Liver (tissue), 9 donors: ENCODE data around the gene ARHGAP1. TPM values are rescaled to one million over a fixed set of nuclear protein-coding genes. Genes with fewer than 3 reads are reported as not detected.

Experiments used
- DNase-seq: peaks from one replicate; pipeline ENCODE4 v3.0.0-alpha.2; 2017; ENCODE audit warnings: low spot score
- H3K27ac ChIP-seq, 2 donors: one replicate each; pipeline ENCODE4 v1.7.0; 2013; ENCODE audit warnings: inconsistent platforms in 2 of 2, low read length in 2 of 2, control low read depth in 1 of 2, low read depth in 1 of 2, mild to moderate bottlenecking in 1 of 2
- H3K27me3 ChIP-seq, 4 donors: one replicate each; pipeline versions ENCODE4 v1.6.1 to v1.7.0; 2013; ENCODE audit warnings: low read length in 3 of 4, inconsistent platforms in 1 of 4, mild to moderate bottlenecking in 1 of 4, moderate library complexity in 1 of 4; ENCODE audit not compliant: control insufficient read depth in 4 of 4, insufficient read depth in 4 of 4
- H3K36me3 ChIP-seq, 4 donors: one replicate each; pipeline versions ENCODE4 v1.6.1 to v1.7.0; 2013; ENCODE audit warnings: low read length in 3 of 4, mild to moderate bottlenecking in 3 of 4, low read depth in 1 of 4, moderate library complexity in 1 of 4; ENCODE audit not compliant: control insufficient read depth in 4 of 4, insufficient read depth in 3 of 4
- H3K4me1 ChIP-seq, 4 donors: one replicate each; pipeline versions ENCODE4 v1.6.1 to v1.7.0; 2013; ENCODE audit warnings: low read length in 3 of 4, mild to moderate bottlenecking in 3 of 4, moderate library complexity in 1 of 4; ENCODE audit not compliant: control insufficient read depth in 4 of 4, insufficient read depth in 4 of 4
- H3K4me3 ChIP-seq, 3 donors: one replicate each; pipeline versions ENCODE4 v1.6.1 to v1.7.0; 2013; ENCODE audit warnings: low read length in 3 of 3, control low read depth in 1 of 3, low read depth in 1 of 3, mild to moderate bottlenecking in 1 of 3
- H3K9ac ChIP-seq, 2 donors: one replicate each; pipeline ENCODE4 v1.7.0; 2013; ENCODE audit warnings: low read length in 2 of 2, mild to moderate bottlenecking in 2 of 2, moderate library complexity in 2 of 2, control low read depth in 1 of 2, low read depth in 1 of 2
- H3K9me3 ChIP-seq, 4 donors: one replicate each; pipeline versions ENCODE4 v1.6.1 to v1.7.0; 2013; ENCODE audit warnings: low read length in 3 of 4; ENCODE audit not compliant: control insufficient read depth in 4 of 4
- EGR1 ChIP-seq, 2 donors: IDR thresholded peaks; 2 replicates each; pipeline ENCODE4 v1.6.1; 2016 to 2018; ENCODE audit warnings: antibody characterized with exemption in 2 of 2, low read depth in 2 of 2
- FOXA1 ChIP-seq: IDR thresholded peaks from 2 replicates; pipeline ENCODE4 v1.6.1; 2016; ENCODE audit warnings: antibody characterized with exemption
- GABPA ChIP-seq, 2 donors: IDR thresholded peaks in 1 of 2; conservative IDR thresholded peaks in 1 of 2; 2 replicates each; pipeline ENCODE4 v1.6.1; 2016; ENCODE audit warnings: antibody characterized with exemption in 2 of 2, mild to moderate bottlenecking in 1 of 2, moderate library complexity in 1 of 2
- HNF4A ChIP-seq, 2 donors: conservative IDR thresholded peaks; 2 replicates each; pipeline ENCODE4 v1.6.1; 2016; ENCODE audit warnings: antibody characterized with exemption in 2 of 2, mild to moderate bottlenecking in 2 of 2
- HNF4G ChIP-seq: IDR thresholded peaks from 2 replicates; pipeline ENCODE4 v1.6.1; 2016; ENCODE audit warnings: antibody characterized with exemption
- JUND ChIP-seq, 2 donors: IDR thresholded peaks; 2 replicates each; pipeline ENCODE4 v1.6.1; 2016; ENCODE audit warnings: antibody characterized with exemption in 2 of 2
- NR2F2 ChIP-seq: IDR thresholded peaks from 2 replicates; pipeline ENCODE4 v1.6.1; 2016; ENCODE audit warnings: antibody characterized with exemption
- RAD21 ChIP-seq, 2 donors: IDR thresholded peaks; 2 replicates each; pipeline ENCODE4 v1.6.1; 2016; ENCODE audit warnings: antibody characterized with exemption in 2 of 2, mild to moderate bottlenecking in 2 of 2
- REST ChIP-seq: IDR thresholded peaks from 2 replicates; pipeline ENCODE4 v1.6.1; 2016; ENCODE audit warnings: antibody characterized with exemption, mild to moderate bottlenecking
- RXRA ChIP-seq, 2 donors: IDR thresholded peaks; 2 replicates each; pipeline ENCODE4 v1.6.1; 2017 to 2018; ENCODE audit warnings: antibody characterized with exemption in 2 of 2, mild to moderate bottlenecking in 1 of 2
- SP1 ChIP-seq: IDR thresholded peaks from 2 replicates; pipeline ENCODE4 v1.6.1; 2018; ENCODE audit warnings: antibody characterized with exemption, mild to moderate bottlenecking
- WGBS: extraction: QIAGEN DNeasy Blood & Tissue Kit; methylation state at CpG from one replicate; pipeline ENCODE4 v1.1.7; 2013; 5-methylcytosine and 5-hydroxymethylcytosine counted together
- polyA plus RNA-seq, 2 donors: library from polyadenylated mRNA; stranded (reverse) in 1 of 2; unstranded in 1 of 2; fragments of 200-250 nt in 1 of 2; fragments of >200 nt in 1 of 2; fragmentation: Nextera tagmentation in 1 of 2; extraction: Ambion mirVana in 1 of 2; gene quantifications; one replicate each; pipeline versions ENCODE4 v1.2.1 to v1.2.3, GENCODE V29; 2013 to 2015
- total RNA-seq, 2 donors: library from RNA; depleted of rRNA; stranded (reverse); fragments of >200 nt; gene quantifications; one replicate each; pipeline ENCODE4 v1.2.3, GENCODE V29; 2014
- TF ChIP-seq, protein P1 (sequence below): fragments of 150-350 bp; IDR thresholded peaks from 2 replicates; pipeline ENCODE4 v1.5.1; 2017; ENCODE audit warnings: improper control_type of control experiment, low read depth, low read length; ENCODE audit not compliant: missing input control
- TF ChIP-seq, protein P2 (sequence below): IDR thresholded peaks from 2 replicates; pipeline ENCODE4 v1.6.1; 2016; ENCODE audit warnings: antibody characterized with exemption
- TF ChIP-seq, protein P3 (sequence below): IDR thresholded peaks from 2 replicates; pipeline ENCODE4 v1.6.1; 2016; ENCODE audit warnings: antibody characterized with exemption
- TF ChIP-seq, protein P4 (sequence below): IDR thresholded peaks from 2 replicates; pipeline ENCODE4 v1.6.1; 2016; ENCODE audit warnings: antibody characterized with exemption
- donor health status: healthy.
- donor health status: healthy.
- donor health status: healthy.
- donor health status: healthy.
- donor health status: healthy.

Gene ARHGAP1
- total and polyA plus RNA-seq, 4 donors = 10.9 to 21.9 (median 20.1) TPM

DNA sequence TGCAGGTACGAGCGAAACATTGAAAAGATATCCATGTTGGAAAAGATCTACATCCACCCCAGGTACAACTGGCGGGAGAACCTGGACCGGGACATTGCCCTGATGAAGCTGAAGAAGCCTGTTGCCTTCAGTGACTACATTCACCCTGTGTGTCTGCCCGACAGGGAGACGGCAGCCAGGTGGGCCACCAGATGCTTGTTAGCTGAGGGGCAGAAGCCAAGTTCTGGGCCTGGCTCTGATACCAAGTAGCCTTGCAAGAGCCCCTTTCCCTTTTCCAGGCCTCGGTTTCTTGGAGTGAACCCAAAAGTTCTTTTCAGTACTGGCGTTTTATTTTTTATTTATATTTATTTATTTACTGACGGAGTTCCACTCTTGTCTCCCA, 28.2 kb upstream of the ARHGAP1 start:
- no peak for DNase-seq
- TF ChIP-seq RXRA (IDR thresholded peaks at IDR 0.05) (no peak), HNF4A (conservative IDR thresholded peaks at IDR 0.05) (no peak), JUND (IDR thresholded peaks at IDR 0.05) (no peak), EGR1 (IDR thresholded peaks at IDR 0.05; ENCODE audit: low read depth in 2 of 2) (no peak), NR2F2 (no peak), HNF4G (no peak), RAD21 (IDR thresholded peaks at IDR 0.05) (no peak), REST (no peak), SP1 (no peak), GABPA (IDR thresholded peaks at IDR 0.05 in 1 of 2, conservative IDR thresholded peaks at IDR 0.05 in 1 of 2) (no peak), FOXA1 (no peak)
- TF ChIP-seq, protein P1, sequence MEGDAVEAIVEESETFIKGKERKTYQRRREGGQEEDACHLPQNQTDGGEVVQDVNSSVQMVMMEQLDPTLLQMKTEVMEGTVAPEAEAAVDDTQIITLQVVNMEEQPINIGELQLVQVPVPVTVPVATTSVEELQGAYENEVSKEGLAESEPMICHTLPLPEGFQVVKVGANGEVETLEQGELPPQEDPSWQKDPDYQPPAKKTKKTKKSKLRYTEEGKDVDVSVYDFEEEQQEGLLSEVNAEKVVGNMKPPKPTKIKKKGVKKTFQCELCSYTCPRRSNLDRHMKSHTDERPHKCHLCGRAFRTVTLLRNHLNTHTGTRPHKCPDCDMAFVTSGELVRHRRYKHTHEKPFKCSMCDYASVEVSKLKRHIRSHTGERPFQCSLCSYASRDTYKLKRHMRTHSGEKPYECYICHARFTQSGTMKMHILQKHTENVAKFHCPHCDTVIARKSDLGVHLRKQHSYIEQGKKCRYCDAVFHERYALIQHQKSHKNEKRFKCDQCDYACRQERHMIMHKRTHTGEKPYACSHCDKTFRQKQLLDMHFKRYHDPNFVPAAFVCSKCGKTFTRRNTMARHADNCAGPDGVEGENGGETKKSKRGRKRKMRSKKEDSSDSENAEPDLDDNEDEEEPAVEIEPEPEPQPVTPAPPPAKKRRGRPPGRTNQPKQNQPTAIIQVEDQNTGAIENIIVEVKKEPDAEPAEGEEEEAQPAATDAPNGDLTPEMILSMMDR = no peak
- TF ChIP-seq, protein P2, sequence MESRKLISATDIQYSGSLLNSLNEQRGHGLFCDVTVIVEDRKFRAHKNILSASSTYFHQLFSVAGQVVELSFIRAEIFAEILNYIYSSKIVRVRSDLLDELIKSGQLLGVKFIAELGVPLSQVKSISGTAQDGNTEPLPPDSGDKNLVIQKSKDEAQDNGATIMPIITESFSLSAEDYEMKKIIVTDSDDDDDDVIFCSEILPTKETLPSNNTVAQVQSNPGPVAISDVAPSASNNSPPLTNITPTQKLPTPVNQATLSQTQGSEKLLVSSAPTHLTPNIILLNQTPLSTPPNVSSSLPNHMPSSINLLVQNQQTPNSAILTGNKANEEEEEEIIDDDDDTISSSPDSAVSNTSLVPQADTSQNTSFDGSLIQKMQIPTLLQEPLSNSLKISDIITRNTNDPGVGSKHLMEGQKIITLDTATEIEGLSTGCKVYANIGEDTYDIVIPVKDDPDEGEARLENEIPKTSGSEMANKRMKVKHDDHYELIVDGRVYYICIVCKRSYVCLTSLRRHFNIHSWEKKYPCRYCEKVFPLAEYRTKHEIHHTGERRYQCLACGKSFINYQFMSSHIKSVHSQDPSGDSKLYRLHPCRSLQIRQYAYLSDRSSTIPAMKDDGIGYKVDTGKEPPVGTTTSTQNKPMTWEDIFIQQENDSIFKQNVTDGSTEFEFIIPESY = no peak
- TF ChIP-seq, protein P3, sequence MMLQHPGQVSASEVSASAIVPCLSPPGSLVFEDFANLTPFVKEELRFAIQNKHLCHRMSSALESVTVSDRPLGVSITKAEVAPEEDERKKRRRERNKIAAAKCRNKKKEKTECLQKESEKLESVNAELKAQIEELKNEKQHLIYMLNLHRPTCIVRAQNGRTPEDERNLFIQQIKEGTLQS = no peak
- TF ChIP-seq, protein P4, sequence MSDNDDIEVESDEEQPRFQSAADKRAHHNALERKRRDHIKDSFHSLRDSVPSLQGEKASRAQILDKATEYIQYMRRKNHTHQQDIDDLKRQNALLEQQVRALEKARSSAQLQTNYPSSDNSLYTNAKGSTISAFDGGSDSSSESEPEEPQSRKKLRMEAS = no peak

More for the DNA sequence above, 28.2 kb upstream of the ARHGAP1 start:
- no peak overlapping the region for H3K4me3 ChIP-seq
- 88% methylated on average over 9 of the region's 9 CpGs for WGBS
- H3K9ac ChIP-seq = no peak overlapping the region
- H3K36me3 ChIP-seq = peaks cover 14 to 63% (median 55%) of the 10 kb centered on the region in 4 donors
- peaks cover 2 to 43% (median 21%) of the 10 kb centered on the region in 4 donors for H3K4me1 ChIP-seq
- H3K27me3 ChIP-seq = no peaks in the 10 kb centered on the region
- H3K27ac ChIP-seq = no peak overlapping the region
- H3K9me3 ChIP-seq = no peaks in the 10 kb centered on the region
